Tibial nerve (tissue), 3 donors: ENCODE data around the gene COPB2.

Experiments
- CTCF ChIP-seq, 5 experiments: fragments of 200-600 bp in 3 of 5; fragments of 450-650 bp in 2 of 5; sonication (generic) in 3 of 5; IDR thresholded peaks; one replicate each; pipeline ENCODE4 v1.5.1; 2016 to 2019; ENCODE audit warnings: antibody characterized with exemption in 5 of 5, mild to moderate bottlenecking in 3 of 5, moderate library complexity in 2 of 5
- POLR2A ChIP-seq, 2 donors: fragments of 450-650 bp; IDR thresholded peaks; one replicate each; pipeline ENCODE4 v1.6.1; 2017; ENCODE audit warnings: antibody characterized with exemption in 2 of 2, mild to moderate bottlenecking in 2 of 2, moderate library complexity in 2 of 2

GRCh38 chr3:139326707-139327106 is 62.7 kb downstream of the COPB2 start:
- TF ChIP-seq CTCF (IDR thresholded peaks at IDR 0.05) (no peak), POLR2A (IDR thresholded peaks at IDR 0.05) (no peak)
